NAMALWA (cell line): Measurements from ENCODE around the gene CAPZB.
"Not testable (repeated sequence)": the region's sequence is repeated elsewhere in the genome, so short reads cannot be mapped to it uniquely, and the experiment has no call there.

Source experiments
- DNase-seq: peaks from one replicate; pipeline ENCODE4 v3.0.0-alpha.2; 2015; ENCODE audit warnings: low spot score

Gene CAPZB

GRCh38 chr1:19310720-19311502 lies 174.4 kb downstream of the CAPZB start:
- DNase-seq = peak; percentile 16

- no peak for DNase-seq
These were observed 175.3 kb downstream of the CAPZB start for GRCh38 chr1:19310061-19310460.

- no peak for DNase-seq
These were observed 176.1 kb downstream of the CAPZB start for GRCh38 chr1:19309123-19309813.

GRCh38 chr1:19308509-19308907 lies 176.8 kb downstream of the CAPZB start:
- DNase-seq = no peak

- no peak for DNase-seq
These were observed 177.4 kb downstream of the CAPZB start for GRCh38 chr1:19307794-19308508.

GRCh38 chr1:19306941-19307340 lies 178.4 kb downstream of the CAPZB start:
- DNase-seq = no peak

GRCh38 chr1:19305880-19306279 lies 179.5 kb downstream of the CAPZB start:
- DNase-seq = no peak

- not testable (repeated sequence) for DNase-seq
These were observed 181.3 kb downstream of the CAPZB start for GRCh38 chr1:19304081-19304480.

- peak; percentile 28 for DNase-seq
These were observed 185.1 kb downstream of the CAPZB start for GRCh38 chr1:19300211-19300610.

- peak; percentile 1 for DNase-seq
These were observed 190.7 kb downstream of the CAPZB start for GRCh38 chr1:19294638-19295037.

- no peak for DNase-seq
These were observed 196.1 kb downstream of the CAPZB start for GRCh38 chr1:19289244-19289643.
